A549 treated with AZD9567 at 1 μM for 4 hours (cell line): ENCODE measurements around the gene FOXL2. TPM values are rescaled to one million over a fixed set of nuclear protein-coding genes. Genes with fewer than 3 reads are reported as not detected.

ENCODE experiments used
- total RNA-seq: library from RNA; stranded (reverse); fragments of 200-300 nt; extraction: Qiagen RNA extraction; gene quantifications from 5 replicates; pipeline ENCODE4 v1.2.3, GENCODE V29; 2022; ENCODE audit not compliant: insufficient read depth

Gene FOXL2
- 2.2 to 4.6 TPM (median 4.2 TPM) in 5 replicates for total RNA-seq

DNA sequence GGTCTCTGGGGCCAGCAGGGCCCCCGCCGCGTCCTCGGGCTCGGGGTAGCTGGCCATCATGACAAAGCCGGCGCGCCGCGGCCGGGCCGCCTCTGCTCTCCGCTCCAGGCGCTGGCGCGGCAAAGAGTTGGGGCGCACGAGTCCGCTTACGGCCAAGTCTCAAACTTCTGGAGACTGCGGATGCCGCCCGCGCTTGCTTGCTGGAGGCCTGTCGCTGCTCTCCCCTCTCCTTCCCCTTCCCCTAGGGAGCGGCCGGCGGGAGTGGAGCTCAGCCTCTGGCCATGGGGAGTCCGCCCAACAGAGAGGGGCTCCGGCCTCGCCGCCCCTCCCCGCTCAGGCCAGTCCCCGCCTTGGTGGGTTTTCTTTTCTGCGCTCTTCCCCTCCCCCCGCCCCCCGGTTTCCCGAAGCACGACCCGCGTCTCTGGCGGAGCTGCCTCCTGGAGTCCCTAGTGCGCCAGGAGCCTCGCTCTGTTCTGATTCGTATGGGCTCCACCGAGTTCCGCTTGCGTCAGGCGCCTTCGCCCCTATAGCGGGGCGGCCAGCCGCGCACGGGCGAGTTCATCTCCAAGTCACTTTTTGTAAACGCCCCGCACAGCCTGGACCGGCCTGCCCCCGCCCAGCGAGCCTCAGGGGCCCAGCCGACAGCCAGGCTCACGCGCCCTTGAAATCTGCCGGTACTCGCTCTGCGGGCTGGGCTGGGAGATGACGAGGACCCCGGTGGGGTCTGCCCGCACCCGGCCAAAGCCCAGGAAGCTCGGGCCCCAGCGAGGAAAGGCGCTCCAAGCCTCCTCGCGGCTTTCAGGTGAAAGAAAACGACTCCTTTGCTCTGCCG is at the start of gene FOXL2, which contains the start of gene FOXL2NB:
Gene FOXL2 (minus strand): TSS at position 475 of the 832 bp plus-strand sequence. CDS start 415 bp downstream, at position 60.
Gene FOXL2NB (plus strand): TSS at position 555 of the 832 bp plus-strand sequence. CDS start 148 bp downstream, at position 703.

Other genes starting within 250 kb of the FOXL2 start
- 15.0 to 28.0 TPM (median 16.7 TPM) in 5 replicates for gene PIK3CB, start 112.2 kb downstream of the FOXL2 start, total RNA-seq
- gene FOXL2NB, start 80 bp upstream of the FOXL2 start, total RNA-seq = 0.88 to 1.4 TPM (median 1.4 TPM) in 4 of 5 replicates, not detected in the other
- gene PRR23A, start 59.1 kb upstream of the FOXL2 start, total RNA-seq = not detected in 5 replicates
- not detected in 5 replicates for gene PRR23B, start 73.8 kb upstream of the FOXL2 start, total RNA-seq
- gene PRR23C, start 97.8 kb upstream of the FOXL2 start, total RNA-seq = not detected in 5 replicates